Measurements from ENCODE around the gene FGF12. TPM values are rescaled to one million over a fixed set of nuclear protein-coding genes. Genes with fewer than 3 reads are reported as not detected.

Gene FGF12
- total RNA-seq, 1 experiment from 2014 or later = 0.51 TPM

DNA sequence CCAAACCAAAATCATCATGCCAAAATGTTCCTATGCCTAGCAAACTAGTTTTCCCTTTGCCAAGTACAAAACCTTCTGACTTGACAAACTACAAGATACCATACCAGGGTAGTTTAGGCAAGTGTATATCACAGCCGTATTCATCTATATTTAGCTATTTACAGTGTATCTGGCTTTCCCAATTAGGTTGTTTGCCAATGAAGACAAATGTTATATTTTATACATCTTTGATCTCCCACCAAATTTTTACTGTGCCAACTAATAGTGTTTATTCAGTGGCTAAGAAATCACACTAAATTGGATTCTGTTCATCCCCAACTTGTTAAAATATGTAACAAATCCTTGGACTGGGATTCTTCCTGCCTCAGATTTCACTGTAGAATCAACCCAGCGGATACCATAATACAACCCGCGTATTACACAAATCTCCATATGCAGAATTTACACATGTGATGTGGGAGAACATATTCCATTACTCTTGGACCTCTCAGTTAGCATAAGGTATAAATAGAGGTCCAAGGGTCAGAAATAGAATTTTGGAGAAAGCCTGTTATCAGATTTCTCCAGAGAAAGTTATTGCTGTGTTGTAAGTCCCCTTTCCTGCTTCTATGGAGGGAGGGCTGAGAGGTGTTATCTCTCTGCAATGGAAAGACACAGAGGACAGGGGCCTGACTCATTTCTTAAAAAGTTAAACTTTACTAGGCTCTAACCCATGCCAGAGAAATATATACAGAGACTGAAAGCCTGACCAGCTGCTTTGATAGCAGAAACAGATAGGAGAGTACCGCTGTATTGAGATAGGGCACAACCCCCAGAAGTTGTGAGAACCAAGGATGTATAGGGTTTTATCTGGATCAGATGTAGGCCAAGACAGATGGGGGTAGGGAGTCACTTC is 467.0 kb downstream of the FGF12 start:
- no peak for DNase-seq (ENCODE audit: low read depth, low spot score)
- no peak for ATAC-seq
- H3K27me3 ChIP-seq (ENCODE audit: control insufficient read depth, insufficient read depth, low read length) = no peaks in the 10 kb centered on the region
- TF ChIP-seq SIN3A (IDR thresholded peaks at IDR 0.05; ENCODE audit: borderline replicate concordance, insufficient read depth, low read depth, low read length) (no peak), TCF7L2 (IDR thresholded peaks at IDR 0.05; ENCODE audit: low read depth, low read length) (no peak), POLR2AphosphoS5 (IDR thresholded peaks at IDR 0.05; ENCODE audit: low read depth, low read length) (no peak)
- TF ChIP-seq, protein P1, sequence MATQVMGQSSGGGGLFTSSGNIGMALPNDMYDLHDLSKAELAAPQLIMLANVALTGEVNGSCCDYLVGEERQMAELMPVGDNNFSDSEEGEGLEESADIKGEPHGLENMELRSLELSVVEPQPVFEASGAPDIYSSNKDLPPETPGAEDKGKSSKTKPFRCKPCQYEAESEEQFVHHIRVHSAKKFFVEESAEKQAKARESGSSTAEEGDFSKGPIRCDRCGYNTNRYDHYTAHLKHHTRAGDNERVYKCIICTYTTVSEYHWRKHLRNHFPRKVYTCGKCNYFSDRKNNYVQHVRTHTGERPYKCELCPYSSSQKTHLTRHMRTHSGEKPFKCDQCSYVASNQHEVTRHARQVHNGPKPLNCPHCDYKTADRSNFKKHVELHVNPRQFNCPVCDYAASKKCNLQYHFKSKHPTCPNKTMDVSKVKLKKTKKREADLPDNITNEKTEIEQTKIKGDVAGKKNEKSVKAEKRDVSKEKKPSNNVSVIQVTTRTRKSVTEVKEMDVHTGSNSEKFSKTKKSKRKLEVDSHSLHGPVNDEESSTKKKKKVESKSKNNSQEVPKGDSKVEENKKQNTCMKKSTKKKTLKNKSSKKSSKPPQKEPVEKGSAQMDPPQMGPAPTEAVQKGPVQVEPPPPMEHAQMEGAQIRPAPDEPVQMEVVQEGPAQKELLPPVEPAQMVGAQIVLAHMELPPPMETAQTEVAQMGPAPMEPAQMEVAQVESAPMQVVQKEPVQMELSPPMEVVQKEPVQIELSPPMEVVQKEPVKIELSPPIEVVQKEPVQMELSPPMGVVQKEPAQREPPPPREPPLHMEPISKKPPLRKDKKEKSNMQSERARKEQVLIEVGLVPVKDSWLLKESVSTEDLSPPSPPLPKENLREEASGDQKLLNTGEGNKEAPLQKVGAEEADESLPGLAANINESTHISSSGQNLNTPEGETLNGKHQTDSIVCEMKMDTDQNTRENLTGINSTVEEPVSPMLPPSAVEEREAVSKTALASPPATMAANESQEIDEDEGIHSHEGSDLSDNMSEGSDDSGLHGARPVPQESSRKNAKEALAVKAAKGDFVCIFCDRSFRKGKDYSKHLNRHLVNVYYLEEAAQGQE (IDR thresholded peaks at IDR 0.05; ENCODE audit: insufficient read depth in 1 of 2, low read depth in 2 of 2, low read length in 1 of 2) = no peak
- TF ChIP-seq, protein P2, sequence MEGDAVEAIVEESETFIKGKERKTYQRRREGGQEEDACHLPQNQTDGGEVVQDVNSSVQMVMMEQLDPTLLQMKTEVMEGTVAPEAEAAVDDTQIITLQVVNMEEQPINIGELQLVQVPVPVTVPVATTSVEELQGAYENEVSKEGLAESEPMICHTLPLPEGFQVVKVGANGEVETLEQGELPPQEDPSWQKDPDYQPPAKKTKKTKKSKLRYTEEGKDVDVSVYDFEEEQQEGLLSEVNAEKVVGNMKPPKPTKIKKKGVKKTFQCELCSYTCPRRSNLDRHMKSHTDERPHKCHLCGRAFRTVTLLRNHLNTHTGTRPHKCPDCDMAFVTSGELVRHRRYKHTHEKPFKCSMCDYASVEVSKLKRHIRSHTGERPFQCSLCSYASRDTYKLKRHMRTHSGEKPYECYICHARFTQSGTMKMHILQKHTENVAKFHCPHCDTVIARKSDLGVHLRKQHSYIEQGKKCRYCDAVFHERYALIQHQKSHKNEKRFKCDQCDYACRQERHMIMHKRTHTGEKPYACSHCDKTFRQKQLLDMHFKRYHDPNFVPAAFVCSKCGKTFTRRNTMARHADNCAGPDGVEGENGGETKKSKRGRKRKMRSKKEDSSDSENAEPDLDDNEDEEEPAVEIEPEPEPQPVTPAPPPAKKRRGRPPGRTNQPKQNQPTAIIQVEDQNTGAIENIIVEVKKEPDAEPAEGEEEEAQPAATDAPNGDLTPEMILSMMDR (IDR thresholded peaks at IDR 0.05) = no peak
- H3K27ac ChIP-seq (ENCODE audit: low read length) = no peak overlapping the region
- no TSS peak for BruUV-seq (replicated peaks)
- ChIA-PET POLR2A (no interaction called here), CTCF (no interaction called here)
- intact Hi-C loops (cut with micrococcal nuclease; ENCODE audit: unreplicated experiment) = no loop called here
- H3K9me3 ChIP-seq (ENCODE audit: control insufficient read depth, insufficient read depth, low read depth, low read length) = no peaks in the 10 kb centered on the region
- no peak overlapping the region for H3K4me3 ChIP-seq (ENCODE audit: low read depth in 2 of 2, low read length in 2 of 2)
- H3K4me1 ChIP-seq (ENCODE audit: control insufficient read depth, insufficient read depth, low read length) = no peaks in the 10 kb centered on the region
- H3K36me3 ChIP-seq (ENCODE audit: control insufficient read depth, insufficient read depth, low read length) = no peaks in the 10 kb centered on the region
- in situ Hi-C loops (cut with HindIII; ENCODE audit: low pct_unique_long_range_greater_than_20kb, low sequenced_read_pairs) = no loop called here

DNA sequence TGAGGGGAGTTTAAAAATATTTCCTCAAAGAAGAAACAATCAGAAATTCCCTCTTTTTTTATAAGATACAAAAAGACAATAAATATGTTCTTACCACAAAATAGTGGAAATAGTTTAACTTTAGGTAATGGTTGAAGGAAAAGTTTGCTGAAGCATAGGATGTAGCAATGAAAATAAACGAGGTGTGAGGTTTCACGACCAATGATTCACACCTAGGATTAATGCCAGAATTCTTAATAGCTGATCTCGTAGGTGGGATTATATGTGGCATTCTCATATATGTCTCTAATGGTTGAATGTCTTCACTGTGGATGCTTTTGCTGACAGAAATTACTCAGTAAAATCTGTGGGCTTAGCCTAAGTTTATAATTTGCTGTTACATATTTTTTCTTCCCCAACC is 467.7 kb downstream of the FGF12 start:
- H3K4me1 ChIP-seq (ENCODE audit: control insufficient read depth, insufficient read depth, low read length) = no peaks in the 10 kb centered on the region
- no peaks in the 10 kb centered on the region for H3K27me3 ChIP-seq (ENCODE audit: control insufficient read depth, insufficient read depth, low read length)
- in situ Hi-C loops (cut with HindIII; ENCODE audit: low pct_unique_long_range_greater_than_20kb, low sequenced_read_pairs) (no loop called here), intact Hi-C loops (cut with micrococcal nuclease; ENCODE audit: unreplicated experiment) (no loop called here)
- no TSS peak for BruUV-seq (replicated peaks)
- H3K4me3 ChIP-seq (ENCODE audit: low read depth in 2 of 2, low read length in 2 of 2) = no peak overlapping the region
- no peak overlapping the region for H3K27ac ChIP-seq (ENCODE audit: low read length)
- ChIA-PET CTCF (no interaction called here), POLR2A (no interaction called here)
- no peak for DNase-seq (ENCODE audit: low read depth, low spot score)
- TF ChIP-seq, protein P1 (IDR thresholded peaks at IDR 0.05; ENCODE audit: insufficient read depth in 1 of 2, low read depth in 2 of 2, low read length in 1 of 2) = no peak
- TF ChIP-seq SIN3A (IDR thresholded peaks at IDR 0.05; ENCODE audit: borderline replicate concordance, insufficient read depth, low read depth, low read length) (no peak), POLR2AphosphoS5 (IDR thresholded peaks at IDR 0.05; ENCODE audit: low read depth, low read length) (no peak)
- TF ChIP-seq, protein P2 (IDR thresholded peaks at IDR 0.05) = no peak
- ATAC-seq = no peak
- H3K9me3 ChIP-seq (ENCODE audit: control insufficient read depth, insufficient read depth, low read depth, low read length) = no peaks in the 10 kb centered on the region
- no peaks in the 10 kb centered on the region for H3K36me3 ChIP-seq (ENCODE audit: control insufficient read depth, insufficient read depth, low read length)

Data from Panc1 (cell line).